IPS-18c (cell line): Measurements from ENCODE around the gene IFIT1B.
"Not testable (repeated sequence)": the region's sequence is repeated elsewhere in the genome, so short reads cannot be mapped to it uniquely, and the experiment has no call there.

Experiments used
- H3K4me3 ChIP-seq: 2 replicates; pipeline ENCODE4 v1.7.0; 2013; ENCODE audit warnings: low read depth, mild to moderate bottlenecking, low read length, moderate library complexity; ENCODE audit not compliant: insufficient read depth
- H3K9me3 ChIP-seq: one replicate; pipeline ENCODE4 v1.6.1; 2013; ENCODE audit warnings: mild to moderate bottlenecking, low read length, moderate library complexity; ENCODE audit not compliant: control insufficient read depth, insufficient read depth

IFIT1B gene, protein sequence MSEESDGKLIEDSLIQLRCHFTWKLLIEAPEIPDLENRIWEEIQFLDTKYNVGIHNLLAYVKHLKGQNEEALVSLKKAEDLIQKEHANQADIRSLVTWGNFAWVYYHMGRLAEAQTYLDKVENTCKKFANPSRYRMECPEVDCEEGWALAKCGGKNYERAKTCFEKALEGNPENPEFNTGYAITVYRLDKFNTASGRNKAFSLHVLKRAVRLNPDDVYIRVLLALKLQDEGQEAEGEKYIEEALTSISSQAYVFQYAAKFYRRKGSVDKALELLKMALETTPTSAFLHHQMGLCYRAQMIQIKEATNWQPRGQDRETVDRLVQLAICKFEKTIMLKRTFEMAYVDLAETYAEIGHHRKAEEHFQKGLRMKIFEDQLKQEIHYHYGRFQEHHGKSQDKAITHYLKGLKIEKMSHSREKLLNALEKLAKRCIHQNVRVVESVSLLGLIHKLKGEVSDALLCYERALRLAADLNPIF

DNA sequence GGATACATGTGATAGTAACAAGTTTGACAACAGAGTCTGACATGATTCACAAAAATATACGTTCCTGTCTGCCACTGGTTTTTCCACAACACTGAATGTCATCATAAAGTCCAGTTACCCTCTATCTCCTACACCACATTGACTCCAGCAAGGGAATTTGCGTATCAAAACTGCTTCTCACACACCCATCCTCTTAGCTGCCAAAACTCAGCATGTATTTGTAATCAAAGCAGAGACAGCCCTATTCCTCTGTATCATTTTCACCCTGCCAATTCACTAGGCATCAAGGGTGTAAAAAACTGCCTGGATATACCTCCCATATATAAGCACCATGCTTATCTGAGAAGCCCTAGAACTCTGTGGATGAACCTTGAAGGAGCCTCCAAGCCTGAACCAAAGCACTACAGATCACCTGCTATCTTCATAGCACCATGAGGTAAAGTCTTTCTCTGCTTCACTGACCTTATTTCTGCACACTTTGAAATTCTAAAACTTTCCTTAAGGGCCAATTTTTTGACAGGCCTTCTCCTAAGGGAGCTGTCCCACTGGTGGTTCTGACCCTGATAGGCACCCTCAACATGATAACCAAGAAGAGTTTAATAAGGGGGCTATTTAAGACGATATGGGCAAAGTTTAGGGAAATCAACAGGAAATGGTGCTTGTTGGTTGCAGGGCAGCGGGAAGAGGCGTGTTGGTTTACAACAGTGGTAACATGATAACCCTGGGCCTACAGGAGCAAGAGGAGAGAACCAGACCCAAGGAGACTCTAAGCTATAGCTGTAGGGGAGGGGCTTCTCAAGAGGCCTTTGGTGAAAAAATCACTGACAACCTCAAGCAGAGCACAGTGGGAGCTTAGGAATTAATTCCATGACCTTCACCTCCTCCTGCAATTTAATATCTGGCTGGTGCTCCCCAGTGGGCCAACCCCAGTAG, at the start of gene IFIT1B:
Gene IFIT1B, plus strand, starts transcription at position 352 of the 933 bp plus-strand sequence. Its CDS starts 80 bp downstream, at position 432.
- H3K4me3 ChIP-seq = no peak within 1 kb of the TSS
- H3K9me3 ChIP-seq = no peaks in the 10 kb centered on the region

DNA sequence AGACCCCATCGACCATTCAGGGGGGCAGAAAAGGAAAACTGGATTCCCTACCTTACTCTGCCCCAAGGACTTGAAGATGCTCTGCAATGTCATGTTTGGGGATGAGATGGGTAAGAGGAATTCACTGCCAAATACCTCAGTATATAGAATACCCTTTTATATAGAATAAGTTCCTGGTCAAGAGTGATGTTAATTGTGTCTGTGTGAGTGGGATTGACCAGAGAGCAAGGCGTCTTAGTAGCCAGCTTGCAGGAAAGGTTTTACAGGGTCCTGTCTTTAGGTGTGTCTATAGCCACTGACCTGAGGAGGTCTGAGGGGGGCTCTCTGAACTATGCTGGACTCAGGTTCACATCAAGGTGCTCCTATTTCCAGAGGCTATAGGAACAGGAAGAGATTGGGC, 48.7 kb upstream of the IFIT1B start:
- H3K9me3 ChIP-seq = no peaks in the 10 kb centered on the region
- no peak overlapping the region for H3K4me3 ChIP-seq

GRCh38 chr10:89330014-89330413, 47.8 kb upstream of the IFIT1B start:
- H3K4me3 ChIP-seq, H3K9me3 ChIP-seq: not testable (repeated sequence)

- H3K4me3 ChIP-seq = no peak overlapping the region
- H3K9me3 ChIP-seq = no peaks in the 10 kb centered on the region
Observed at GRCh38 chr10:89330537-89331212, 47.2 kb upstream of the IFIT1B start.

DNA sequence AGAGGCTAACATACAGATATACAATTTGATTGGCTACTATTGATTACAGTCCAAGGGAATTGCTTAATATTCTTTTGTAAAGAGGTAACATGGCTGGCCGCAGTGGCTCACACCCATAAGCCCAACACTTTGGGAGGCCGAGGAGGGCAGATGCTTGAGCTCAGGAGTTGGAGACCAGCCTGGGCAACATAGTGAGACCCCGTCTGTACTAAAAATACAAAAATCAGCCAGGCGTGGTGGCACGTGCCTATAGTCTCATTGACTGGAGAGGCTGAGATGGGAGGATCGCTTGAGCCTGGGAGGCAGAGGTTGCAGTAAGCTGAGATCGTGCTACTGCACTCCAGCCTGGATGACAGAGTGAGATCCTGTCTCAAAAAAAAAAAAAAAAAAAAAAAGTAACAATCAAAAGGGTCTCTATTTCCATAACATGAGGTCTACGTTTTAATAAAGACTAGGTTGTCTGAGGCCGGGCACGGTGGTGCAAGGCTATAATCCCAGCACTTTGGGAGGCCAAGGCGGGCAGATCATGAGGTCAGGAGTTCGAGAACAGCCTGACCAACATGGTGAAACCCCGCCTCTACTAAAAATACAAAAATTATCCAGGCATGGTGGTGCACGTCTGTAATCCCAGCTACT, 46.3 kb upstream of the IFIT1B start:
- H3K4me3 ChIP-seq, H3K9me3 ChIP-seq: not testable (repeated sequence)

- H3K4me3 ChIP-seq = no peak overlapping the region
- H3K9me3 ChIP-seq = no peaks in the 10 kb centered on the region
Observed at GRCh38 chr10:89332123-89332633, 45.7 kb upstream of the IFIT1B start.

- Histone ChIP-seq H3K4me3 (no peak overlapping the region), H3K9me3 (peaks cover 2% of the 10 kb centered on the region)
Observed at GRCh38 chr10:89335226-89335625, 42.6 kb upstream of the IFIT1B start.

GRCh38 chr10:89336241-89336640, 41.6 kb upstream of the IFIT1B start:
- Histone ChIP-seq H3K4me3 (no peak overlapping the region), H3K9me3 (peaks cover 2% of the 10 kb centered on the region)

- Histone ChIP-seq H3K4me3 (no peak overlapping the region), H3K9me3 (peaks cover 2% of the 10 kb centered on the region)
Observed at GRCh38 chr10:89337484-89337883, 40.4 kb upstream of the IFIT1B start.

DNA sequence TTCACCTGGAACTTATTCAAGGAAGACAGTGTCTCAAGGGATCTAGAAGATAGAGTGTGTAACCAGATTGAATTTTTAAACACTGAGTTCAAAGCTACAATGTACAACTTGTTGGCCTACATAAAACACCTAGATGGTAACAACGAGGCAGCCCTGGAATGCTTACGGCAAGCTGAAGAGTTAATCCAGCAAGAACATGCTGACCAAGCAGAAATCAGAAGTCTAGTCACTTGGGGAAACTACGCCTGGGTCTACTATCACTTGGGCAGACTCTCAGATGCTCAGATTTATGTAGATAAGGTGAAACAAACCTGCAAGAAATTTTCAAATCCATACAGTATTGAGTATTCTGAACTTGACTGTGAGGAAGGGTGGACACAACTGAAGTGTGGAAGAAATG, 39.1 kb upstream of the IFIT1B start:
- Histone ChIP-seq H3K9me3 (peaks cover 2% of the 10 kb centered on the region), H3K4me3 (no peak overlapping the region)

- Histone ChIP-seq H3K4me3 (no peak overlapping the region; the same call in 1 of the 2 replicates), H3K9me3 (peaks cover 2% of the 10 kb centered on the region)
Observed at GRCh38 chr10:89339875-89340274, 38.0 kb upstream of the IFIT1B start.

GRCh38 chr10:89341649-89342048, 36.2 kb upstream of the IFIT1B start:
- peaks cover 2% of the 10 kb centered on the region for H3K9me3 ChIP-seq
- H3K4me3 ChIP-seq = no peak overlapping the region

- Histone ChIP-seq H3K4me3 (no peak overlapping the region; the same call in 1 of the 2 replicates), H3K9me3 (peaks cover 2% of the 10 kb centered on the region)
Observed at GRCh38 chr10:89342206-89342958, 35.5 kb upstream of the IFIT1B start.

- no peak overlapping the region for H3K4me3 ChIP-seq
- H3K9me3 ChIP-seq = peaks cover 2% of the 10 kb centered on the region
Observed at GRCh38 chr10:89343089-89343767, 34.6 kb upstream of the IFIT1B start.

GRCh38 chr10:89344156-89344555, 33.7 kb upstream of the IFIT1B start:
- no peak overlapping the region for H3K4me3 ChIP-seq
- no peaks in the 10 kb centered on the region for H3K9me3 ChIP-seq
